Measurements from ENCODE around the gene CCL11. TPM values are rescaled to one million over a fixed set of nuclear protein-coding genes. Genes with fewer than 3 reads are reported as not detected.

CCL11 gene
- total RNA-seq, 4 donors from 2014 or later, result 0.26 to 3.4 (median 0.95) TPM; not detected in 1

- TF ChIP-seq CTCF (IDR thresholded peaks at IDR 0.05) (no peak), POLR2A (IDR thresholded peaks at IDR 0.05) (no peak)
- H3K27ac ChIP-seq, result no peak overlapping the region
- H3K4me3 ChIP-seq, result no peak overlapping the region
- WGBS, 2 donors, result 40 to 55% methylated on average over 3 of the region's 3 CpGs
- no peaks in the 10 kb centered on the region for H3K36me3 ChIP-seq
- peaks cover 0 to 5% (median 0%) of the 10 kb centered on the region in 3 donors for H3K4me1 ChIP-seq
- peaks cover 0 to 10% (median 0%) of the 10 kb centered on the region in 4 donors for H3K27me3 ChIP-seq
- intact Hi-C loops (cut with DNase I), result no loop called here
- H3K9me3 ChIP-seq, result no peaks in the 10 kb centered on the region
- DNase-seq, result no peak
Observed at GRCh38 chr17:34265711-34266110, 19.8 kb upstream of the CCL11 start.

- H3K4me1 ChIP-seq, result no peaks in the 10 kb centered on the region
- H3K27me3 ChIP-seq, result peaks cover 0 to 14% (median 0%) of the 10 kb centered on the region in 4 donors
- no peaks in the 10 kb centered on the region for H3K36me3 ChIP-seq
- WGBS, 2 donors, result 0 to 27% methylated on average over 1 of the region's 1 CpG
- no peak within 1 kb of the TSS for H3K4me3 ChIP-seq
- no peak within 1 kb of the TSS for H3K27ac ChIP-seq
- H3K9me3 ChIP-seq, result no peaks in the 10 kb centered on the region
- intact Hi-C loops (cut with DNase I), result no loop called here
- TF ChIP-seq CTCF (IDR thresholded peaks at IDR 0.05), result no peak
- DNase-seq, result no peak
Observed at GRCh38 chr17:34269969-34270368, 15.6 kb upstream of the CCL11 start, which contains the start of gene CCL7. Gene CCL7 (plus strand): TSS chr17:34270221. CDS start chr17:34270291, 70 bp downstream.

GRCh38 chr17:34275881-34276280 is 9.7 kb upstream of the CCL11 start:
- intact Hi-C loops (cut with DNase I), result no loop called here
- no peak overlapping the region for H3K27ac ChIP-seq
- H3K36me3 ChIP-seq, result no peaks in the 10 kb centered on the region
- peaks cover 0 to 2% (median 0%) of the 10 kb centered on the region in 4 donors for H3K27me3 ChIP-seq
- peaks cover 0 to 10% (median 0%) of the 10 kb centered on the region in 3 donors for H3K4me1 ChIP-seq
- no peak overlapping the region for H3K4me3 ChIP-seq
- no peak for DNase-seq
- H3K9me3 ChIP-seq, result no peaks in the 10 kb centered on the region
- 0 to 25% methylated on average over 1 of the region's 1 CpG for WGBS, 2 donors
- TF ChIP-seq CTCF (IDR thresholded peaks at IDR 0.05) (no peak), POLR2A (IDR thresholded peaks at IDR 0.05) (no peak)

GRCh38 chr17:34276826-34277225 is 8.7 kb upstream of the CCL11 start:
- TF ChIP-seq POLR2A (IDR thresholded peaks at IDR 0.05), result no peak
- no peak for TF ChIP-seq CTCF (IDR thresholded peaks at IDR 0.05)
- WGBS, 2 donors, result 50 to 68% methylated on average over 4 of the region's 4 CpGs
- H3K27ac ChIP-seq, result no peak overlapping the region
- no peaks in the 10 kb centered on the region for H3K36me3 ChIP-seq
- peaks cover 0 to 10% (median 0%) of the 10 kb centered on the region in 3 donors for H3K4me1 ChIP-seq
- DNase-seq, result no peak
- intact Hi-C loops (cut with DNase I), result no loop called here
- no peak overlapping the region for H3K4me3 ChIP-seq
- no peaks in the 10 kb centered on the region for H3K27me3 ChIP-seq
- H3K9me3 ChIP-seq, result no peaks in the 10 kb centered on the region

GRCh38 chr17:34283571-34283970 is 2.0 kb upstream of the CCL11 start:
- no peak for DNase-seq
- Histone ChIP-seq H3K4me1 (peaks cover 0 to 5% (median 0%) of the 10 kb centered on the region in 3 donors), H3K4me3 (no peak overlapping the region), H3K9me3 (no peaks in the 10 kb centered on the region), H3K27ac (no peak overlapping the region), H3K36me3 (no peaks in the 10 kb centered on the region), H3K27me3 (peaks cover 0 to 6% (median 0%) of the 10 kb centered on the region in 4 donors)
- TF ChIP-seq CTCF (IDR thresholded peaks at IDR 0.05), result no peak
- TF ChIP-seq POLR2A (IDR thresholded peaks at IDR 0.05), result no peak
- intact Hi-C loops (cut with DNase I), result no loop called here
- 67 to 71% methylated on average over 6 of the region's 6 CpGs for WGBS, 2 donors

Data from esophagus squamous epithelium (tissue), 5 donors.